ENCODE measurements around the gene ERI2. TPM values are rescaled to one million over a fixed set of nuclear protein-coding genes. Genes with fewer than 3 reads are reported as not detected.

Gene ERI2, protein sequence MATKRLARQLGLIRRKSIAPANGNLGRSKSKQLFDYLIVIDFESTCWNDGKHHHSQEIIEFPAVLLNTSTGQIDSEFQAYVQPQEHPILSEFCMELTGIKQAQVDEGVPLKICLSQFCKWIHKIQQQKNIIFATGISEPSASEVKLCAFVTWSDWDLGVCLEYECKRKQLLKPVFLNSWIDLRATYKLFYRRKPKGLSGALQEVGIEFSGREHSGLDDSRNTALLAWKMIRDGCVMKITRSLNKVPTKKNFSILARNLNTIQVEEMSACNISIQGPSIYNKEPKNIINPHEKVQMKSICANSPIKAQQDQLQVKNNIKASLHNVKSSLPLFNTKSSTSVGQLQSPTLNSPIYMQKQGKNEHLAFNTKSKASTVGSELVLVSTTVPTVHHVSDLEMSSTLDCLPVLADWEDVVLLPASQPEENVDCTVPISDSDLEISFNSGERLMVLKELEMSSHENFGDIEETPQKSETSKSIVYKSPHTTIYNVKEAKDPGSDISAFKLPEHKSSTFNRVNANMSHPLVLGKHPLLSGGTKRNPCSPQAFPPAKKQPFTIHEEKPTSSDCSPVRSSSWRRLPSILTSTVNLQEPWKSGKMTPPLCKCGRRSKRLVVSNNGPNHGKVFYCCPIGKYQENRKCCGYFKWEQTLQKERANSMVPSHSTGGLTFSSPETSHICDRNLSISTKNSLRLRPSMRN
- total RNA-seq, result 9.0 and 11.8 TPM in 2 replicates

DNA sequence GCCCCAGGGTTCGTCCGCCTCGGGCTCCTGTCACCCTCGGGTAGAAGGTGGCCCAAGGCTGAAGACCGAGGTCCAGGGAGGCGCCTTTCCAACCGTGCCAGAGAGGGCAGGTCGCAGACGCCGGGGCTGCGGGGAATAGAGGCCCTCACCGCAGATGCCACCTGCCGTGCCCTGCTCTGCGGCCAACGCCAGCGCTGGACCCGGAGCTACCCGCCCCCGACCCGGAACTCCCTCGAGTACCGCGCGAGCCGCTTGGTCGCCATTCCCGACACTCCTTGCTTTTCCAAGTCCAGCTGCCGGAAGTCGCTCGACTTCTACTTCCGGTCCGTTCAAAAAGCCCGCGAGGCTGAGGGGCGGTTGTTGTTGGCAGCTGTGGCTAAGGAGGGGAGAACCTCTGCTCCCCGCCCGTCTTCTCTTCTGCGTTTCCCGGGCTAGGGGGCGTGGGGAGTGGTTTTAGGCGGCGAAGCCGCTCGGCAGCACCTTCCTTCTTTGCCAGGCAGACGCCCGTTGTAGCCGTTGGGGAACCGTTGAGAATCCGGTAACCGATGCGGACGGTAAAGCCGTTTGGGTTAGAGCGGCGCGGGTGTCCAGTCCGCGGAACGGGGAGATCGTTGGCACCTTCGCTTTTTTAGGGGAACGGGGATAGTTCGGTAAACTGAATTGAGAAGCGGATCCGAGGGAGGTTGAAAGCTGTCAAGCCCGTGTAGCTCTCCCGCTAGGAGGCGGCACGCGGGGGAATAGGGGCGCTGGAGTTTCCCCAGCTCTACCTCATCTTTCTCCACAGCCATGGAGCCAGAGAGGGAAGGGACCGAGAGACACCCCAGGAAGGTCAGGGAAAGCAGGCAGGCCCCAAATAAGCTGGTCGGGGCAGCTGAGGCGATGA, at the start of gene ERI2, which contains the start of gene REXO5:
ERI2 (minus strand) TSS at position 305 of the 883 bp plus-strand sequence; CDS start at position 263, 42 bp downstream.
REXO5 (plus strand) TSS at position 360 of the 883 bp plus-strand sequence; CDS start at position 787, 427 bp downstream.
- DNase-seq (ENCODE audit: low read depth, low spot score), result peak; percentile 83

DNA sequence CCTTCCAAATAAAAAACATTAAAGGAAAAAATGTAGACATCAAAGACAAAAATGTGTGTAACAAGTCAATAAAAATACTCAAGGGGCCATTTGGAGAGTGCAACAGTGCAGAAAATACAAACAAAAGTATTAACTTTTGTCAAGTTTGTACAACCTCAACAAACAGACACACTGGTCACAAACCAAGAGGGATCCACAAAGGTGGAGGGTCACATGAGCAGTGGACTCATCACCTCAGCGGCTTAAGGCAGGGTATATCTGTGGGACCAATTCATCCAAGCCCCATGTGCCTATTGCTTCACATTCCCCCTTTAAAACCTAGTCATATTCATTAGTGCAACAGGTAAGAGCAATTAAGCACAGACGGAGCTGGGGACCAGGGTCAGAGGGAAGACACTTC, 48.7 kb upstream of the ERI2 start:
- DNase-seq (ENCODE audit: low read depth, low spot score), result no peak

DNA sequence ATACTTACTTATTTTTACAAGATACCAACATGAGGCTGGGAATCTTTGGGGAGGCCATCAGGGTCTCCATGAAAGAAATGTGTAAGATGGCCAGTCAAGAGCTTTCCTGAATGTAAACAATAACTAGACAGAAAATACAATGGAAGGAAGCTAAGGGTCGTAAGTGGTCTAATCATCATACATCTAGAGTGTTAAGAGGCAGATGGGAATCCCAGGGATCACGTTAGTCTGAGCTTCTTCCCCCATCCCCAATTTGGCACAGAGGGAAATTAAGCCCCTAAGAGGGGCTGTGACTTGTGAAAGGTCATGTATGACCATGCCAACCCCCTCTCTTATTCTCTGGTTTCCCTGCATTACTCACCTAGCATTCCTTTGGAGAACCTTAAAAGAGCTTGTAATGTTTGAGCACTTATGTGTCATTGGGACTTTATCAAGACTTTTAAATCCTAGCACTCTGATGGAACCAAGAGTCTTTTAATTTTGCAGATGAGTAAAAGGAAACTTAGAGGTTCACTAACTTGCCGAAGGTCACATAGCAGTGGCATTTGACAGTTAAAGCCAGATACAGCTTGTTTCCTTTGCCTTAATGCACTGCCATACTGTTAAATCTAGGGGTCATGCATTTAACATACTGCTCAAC, 47.8 kb upstream of the ERI2 start:
- no peak for DNase-seq (ENCODE audit: low read depth, low spot score)

- no peak for DNase-seq (ENCODE audit: low read depth, low spot score)
Measured at GRCh38 chr16:20853143-20853542, 46.9 kb upstream of the ERI2 start.

- DNase-seq (ENCODE audit: low read depth, low spot score), result peak; percentile 60
Measured at GRCh38 chr16:20851601-20852000, 45.3 kb upstream of the ERI2 start.

DNA sequence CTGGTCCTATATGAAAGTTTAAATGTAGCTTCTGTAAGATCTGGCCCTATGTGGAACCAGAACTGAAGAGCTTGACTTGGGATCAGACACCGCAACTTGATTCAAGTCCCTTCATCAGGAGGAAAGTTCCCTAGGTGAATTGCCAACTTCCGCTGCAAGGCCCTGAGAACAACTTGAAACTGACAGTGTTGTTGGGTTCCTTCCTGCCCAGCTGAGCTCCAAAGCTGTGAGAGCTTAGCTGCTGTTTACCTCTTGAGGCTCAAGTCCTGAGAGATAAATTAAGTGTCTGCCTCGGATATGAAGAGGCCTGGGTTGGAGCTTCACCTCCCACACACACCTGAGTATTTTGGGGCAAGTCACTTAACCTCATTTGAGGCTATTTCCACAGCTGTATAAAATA, 44.7 kb upstream of the ERI2 start:
- DNase-seq (ENCODE audit: low read depth, low spot score), result no peak

- DNase-seq (ENCODE audit: low read depth, low spot score), result no peak
Measured at GRCh38 chr16:20849589-20850390, 43.5 kb upstream of the ERI2 start.

DNA sequence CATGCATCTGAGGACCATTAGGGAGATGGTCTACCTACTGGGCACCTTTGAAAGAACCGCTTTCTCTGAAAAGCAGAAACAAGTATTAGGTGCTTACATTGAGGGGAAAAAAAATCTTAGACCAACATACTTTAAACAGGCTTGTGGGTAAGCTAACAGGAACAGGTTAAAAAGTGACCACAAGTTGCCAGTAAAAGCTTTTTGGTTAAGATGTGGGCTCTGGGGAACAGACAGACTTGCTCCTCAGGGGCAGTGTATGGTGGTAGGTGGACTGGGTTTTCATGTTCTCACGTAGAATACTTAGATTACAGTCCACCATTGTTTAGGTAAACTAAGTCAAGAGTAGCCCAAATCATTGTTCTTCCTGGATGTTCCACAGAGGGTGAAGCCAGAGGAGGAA, 41.3 kb upstream of the ERI2 start:
- DNase-seq (ENCODE audit: low read depth, low spot score), result no peak

DNA sequence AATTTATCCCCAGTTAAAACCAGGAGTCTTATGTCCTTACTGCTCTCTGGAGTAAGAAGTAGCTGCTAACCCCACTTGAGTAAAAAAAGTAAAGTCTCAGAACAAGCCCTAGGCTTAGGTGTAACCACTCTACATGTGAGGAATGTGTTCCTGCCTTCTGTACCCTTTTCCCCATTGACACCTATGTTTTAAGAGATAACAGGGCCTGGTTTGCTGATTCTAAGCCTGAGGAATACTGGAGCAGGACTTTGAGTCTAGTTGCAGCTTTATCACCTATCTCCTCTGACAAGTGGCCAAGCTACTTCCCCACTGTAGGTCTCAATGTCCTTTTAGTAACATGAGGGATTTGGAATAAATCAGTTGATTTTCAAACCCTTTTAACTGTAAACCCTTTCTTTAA, 40.3 kb upstream of the ERI2 start:
- no peak for DNase-seq (ENCODE audit: low read depth, low spot score)

- DNase-seq (ENCODE audit: low read depth, low spot score), result no peak
Measured at GRCh38 chr16:20846030-20846429, 39.8 kb upstream of the ERI2 start.

- DNase-seq (ENCODE audit: low read depth, low spot score), result no peak
Measured at GRCh38 chr16:20844588-20844987, 38.3 kb upstream of the ERI2 start.

DNA sequence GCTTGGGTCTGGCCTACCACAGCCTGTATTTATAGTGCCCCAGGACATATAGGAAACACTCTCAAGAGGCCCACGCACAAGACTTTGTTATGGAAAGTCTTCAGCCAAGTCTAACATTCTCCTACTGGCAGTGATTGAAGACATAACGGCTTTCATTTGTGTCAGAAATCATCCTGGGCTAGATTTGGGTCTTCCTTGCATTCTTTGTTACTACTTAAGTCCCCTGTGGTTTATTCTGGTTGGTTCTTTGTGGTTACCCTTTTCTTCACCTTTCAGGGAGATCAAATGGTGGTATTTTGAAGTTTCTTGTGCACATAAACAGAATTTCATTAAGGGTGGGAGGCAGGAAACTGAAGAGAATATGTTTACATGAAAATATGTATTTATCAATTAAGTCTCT, 37.8 kb upstream of the ERI2 start:
- no peak for DNase-seq (ENCODE audit: low read depth, low spot score)

DNA sequence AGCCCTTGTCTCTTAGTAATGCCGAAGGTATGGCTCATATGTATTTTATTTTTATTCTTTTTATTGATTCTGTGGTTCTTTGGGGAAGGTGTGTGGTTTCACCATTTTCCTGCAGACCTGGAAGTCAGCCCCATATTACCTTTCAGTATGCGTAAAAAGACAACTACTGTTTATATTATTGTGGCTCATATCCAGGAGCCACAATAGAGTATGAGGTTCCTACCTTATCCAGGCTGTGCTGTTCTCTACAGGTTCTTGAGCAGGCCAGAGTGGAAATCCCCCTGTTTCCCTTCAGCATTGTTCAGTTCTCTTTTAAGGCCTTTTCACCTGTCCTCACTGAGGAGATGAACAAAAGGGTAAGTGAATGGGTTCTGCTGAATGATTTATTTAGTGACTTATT, 33.2 kb upstream of the ERI2 start:
- DNase-seq (ENCODE audit: low read depth, low spot score), result no peak

DNA sequence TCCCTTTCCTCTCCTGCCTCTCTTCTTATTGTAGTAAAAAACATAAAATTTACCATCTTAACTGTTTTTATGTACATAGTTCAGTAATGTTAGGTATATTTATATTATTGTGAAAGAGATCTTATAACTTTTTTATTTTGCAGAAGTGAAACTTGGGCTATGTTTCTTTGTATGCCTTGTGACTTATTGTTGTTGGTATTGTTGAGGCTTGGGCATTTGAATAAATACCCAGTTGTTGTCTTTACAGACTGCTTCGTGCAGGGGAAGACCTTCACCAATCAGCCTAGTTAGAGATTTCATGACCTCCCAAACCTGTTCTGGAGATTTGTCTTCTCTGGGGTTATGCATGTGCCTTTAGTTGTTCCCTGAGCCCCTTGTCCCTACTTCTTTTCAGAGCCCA, 32.0 kb upstream of the ERI2 start:
- DNase-seq (ENCODE audit: low read depth, low spot score), result no peak

DNA sequence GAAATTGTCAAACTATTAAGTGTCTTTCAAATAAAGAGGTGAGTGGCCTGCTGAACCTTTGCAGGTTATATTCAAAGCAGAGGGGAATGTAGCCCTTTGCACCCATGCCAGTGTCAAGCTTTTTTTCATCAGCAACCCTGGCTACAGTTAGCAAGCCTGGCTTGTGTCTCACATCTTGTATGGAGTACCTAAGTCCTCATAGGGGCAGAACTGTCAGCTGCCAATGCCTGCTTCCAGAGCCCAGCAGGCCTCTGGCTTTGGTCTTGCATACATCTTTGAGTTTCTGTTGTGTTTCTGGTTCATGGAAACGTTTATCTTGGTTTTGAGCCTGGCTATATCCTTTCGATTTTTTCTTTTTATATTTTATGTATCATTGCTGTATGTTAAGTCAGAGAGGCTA, 26.8 kb upstream of the ERI2 start:
- DNase-seq (ENCODE audit: low read depth, low spot score), result no peak

- no peak for DNase-seq (ENCODE audit: low read depth, low spot score)
Measured at GRCh38 chr16:20830372-20830771, 24.1 kb upstream of the ERI2 start.

GRCh38 chr16:20829536-20829935, 23.3 kb upstream of the ERI2 start:
- DNase-seq (ENCODE audit: low read depth, low spot score), result no peak

DNA sequence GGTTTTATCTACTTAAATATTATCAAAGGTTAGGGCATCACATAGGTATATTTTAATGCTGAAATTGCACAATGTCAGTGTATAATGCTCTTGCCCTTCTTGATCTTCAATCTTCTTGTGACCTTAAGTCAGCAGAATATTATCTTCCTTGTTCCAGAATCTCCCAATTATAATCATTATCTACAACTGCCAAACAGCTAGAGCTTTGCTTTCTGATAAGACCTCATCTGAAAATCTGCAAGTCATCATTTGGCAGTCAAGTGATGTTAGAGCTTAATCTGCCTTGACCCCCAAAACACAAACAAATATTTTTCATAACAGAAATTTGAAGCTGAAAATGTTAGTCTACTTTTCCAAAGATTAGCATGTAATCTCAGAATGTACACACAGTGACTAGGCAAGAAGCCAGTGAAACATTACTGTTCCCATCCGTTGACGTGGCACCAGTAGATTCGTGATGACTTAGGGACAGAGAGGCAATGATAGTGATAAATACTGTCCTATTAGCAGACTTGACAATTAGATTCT, 19.8 kb upstream of the ERI2 start:
- DNase-seq (ENCODE audit: low read depth, low spot score), result no peak

DNA sequence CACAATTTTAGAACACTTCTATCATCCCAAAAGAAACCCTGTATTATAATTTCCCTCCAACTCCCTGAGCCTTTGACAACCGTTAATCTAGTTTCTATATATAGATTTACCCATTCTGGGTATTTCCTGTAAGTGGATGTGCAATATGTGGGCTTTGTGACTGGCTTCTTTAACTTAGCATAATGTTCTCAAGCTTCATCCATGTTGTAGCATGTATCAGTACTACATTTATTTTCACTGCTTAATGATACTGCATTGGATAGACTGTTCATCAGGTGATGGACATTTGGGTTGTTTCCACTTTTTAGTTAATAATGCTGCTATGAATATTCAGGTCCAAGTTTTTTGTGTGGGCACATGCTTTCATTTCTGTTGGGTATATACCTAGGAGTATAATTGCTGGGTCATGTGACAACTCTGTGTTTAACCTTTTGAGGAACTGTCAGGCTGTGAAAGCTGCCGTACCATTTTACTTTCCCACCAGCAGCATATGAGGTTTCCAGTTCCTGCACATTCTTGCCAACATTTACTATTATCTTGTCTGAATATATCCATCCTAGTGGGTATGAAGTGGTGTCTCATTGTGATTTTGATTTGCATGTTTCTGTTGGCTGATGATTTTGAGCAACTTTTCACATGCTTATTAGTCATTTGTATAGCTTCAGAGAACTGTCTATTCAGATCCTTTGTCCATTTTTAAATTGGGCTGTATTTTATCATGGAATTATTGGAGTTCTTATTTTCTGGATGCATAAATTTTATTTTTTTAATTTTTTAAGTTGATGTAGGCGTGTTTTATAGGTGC, 16.5 kb upstream of the ERI2 start:
- DNase-seq (ENCODE audit: low read depth, low spot score), result no peak
